ENCODE data around the gene HOXA2.

The HOXA2 gene

DNA sequence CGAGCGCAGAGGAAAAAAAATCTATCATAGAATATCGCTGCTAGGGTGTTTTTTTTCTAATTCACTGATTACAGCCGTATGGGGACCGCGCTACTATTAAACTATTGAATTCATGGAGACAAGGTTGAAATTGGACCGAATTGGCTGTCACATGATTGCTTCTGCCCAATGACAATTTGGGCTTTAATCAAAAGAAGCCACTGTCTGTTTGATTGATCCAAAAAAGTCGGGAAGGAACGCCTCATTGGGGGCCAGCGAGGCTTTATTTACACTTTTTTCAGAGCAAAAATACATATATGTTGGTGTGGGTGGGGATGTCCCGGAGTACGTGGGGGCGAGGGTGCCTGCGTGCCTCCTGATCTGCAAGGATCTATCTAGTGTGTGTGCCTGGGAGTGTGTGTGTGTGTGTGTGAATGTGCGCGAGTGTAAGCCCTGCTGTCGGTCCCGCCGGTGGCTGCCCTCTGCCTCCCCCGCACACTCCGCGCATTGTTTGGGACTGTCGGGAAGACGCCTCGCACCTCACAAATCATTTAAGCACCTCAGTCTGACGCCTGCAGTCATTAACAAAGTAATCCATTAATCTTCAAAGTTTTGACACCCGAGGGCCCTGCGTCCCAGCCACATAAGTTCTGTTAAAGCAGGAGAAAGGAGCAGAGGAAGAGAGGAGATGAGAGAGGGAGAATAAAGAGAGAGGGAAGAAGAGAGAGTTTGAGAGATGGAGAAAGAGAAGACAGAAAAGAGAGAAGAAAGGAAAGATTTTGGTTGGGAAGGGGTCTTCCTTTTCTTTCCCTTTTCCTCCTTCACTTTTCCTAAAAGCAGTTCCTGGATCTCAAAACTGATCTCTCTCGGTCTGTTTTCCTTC lies at the start of gene HOXA2:
HOXA2 (minus strand) TSS at position 103 of the 862 bp plus-strand sequence. CDS start 183 bp downstream, outside the sequence.
- no peak for DNase-seq

GRCh38 chr7:27151341-27151930 lies 49.0 kb upstream of the HOXA2 start:
- no peak for DNase-seq

DNA sequence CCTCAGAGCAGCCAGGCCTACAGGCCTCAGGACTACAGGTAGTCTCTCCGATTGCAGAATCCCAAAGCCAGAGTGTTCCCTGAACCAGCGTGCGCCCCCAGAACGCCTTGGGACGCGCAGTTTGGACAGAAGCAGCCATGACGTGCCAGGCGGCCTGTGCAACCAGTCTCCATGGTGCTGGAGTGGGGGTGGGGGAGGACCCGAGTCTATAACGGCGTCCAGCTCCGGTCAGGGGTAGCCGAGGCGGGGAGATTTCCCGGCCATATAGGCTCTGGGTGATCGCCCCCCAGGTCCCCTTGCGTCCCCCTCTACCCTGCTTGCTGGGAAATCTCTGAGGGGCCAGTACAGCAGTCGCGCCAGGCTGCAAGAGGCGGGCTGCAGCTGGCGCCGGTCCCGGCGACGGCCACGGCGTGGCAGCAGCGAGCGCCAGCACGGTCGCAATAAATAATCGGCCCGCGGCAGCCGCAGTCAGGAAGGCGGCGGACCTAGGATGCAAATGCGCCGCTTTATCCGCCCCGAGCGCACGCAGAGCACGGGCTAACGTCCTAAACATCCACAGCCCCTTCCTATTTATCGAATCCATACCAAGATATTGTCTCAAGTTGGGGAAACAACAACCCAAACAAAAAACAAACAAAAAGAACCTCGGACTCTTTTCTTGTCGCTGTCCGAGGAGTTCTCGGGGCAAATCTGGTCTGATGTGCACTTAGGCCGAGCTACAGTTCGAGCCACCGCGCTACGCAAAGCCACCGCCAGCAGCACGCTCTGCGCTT lies 48.3 kb upstream of the HOXA2 start:
- no peak for DNase-seq

GRCh38 chr7:27149842-27150567 lies 47.5 kb upstream of the HOXA2 start:
- no peak for DNase-seq

GRCh38 chr7:27148756-27149641 lies 46.5 kb upstream of the HOXA2 start:
- no peak for DNase-seq

GRCh38 chr7:27148031-27148755 lies 45.7 kb upstream of the HOXA2 start:
- no peak for DNase-seq

DNA sequence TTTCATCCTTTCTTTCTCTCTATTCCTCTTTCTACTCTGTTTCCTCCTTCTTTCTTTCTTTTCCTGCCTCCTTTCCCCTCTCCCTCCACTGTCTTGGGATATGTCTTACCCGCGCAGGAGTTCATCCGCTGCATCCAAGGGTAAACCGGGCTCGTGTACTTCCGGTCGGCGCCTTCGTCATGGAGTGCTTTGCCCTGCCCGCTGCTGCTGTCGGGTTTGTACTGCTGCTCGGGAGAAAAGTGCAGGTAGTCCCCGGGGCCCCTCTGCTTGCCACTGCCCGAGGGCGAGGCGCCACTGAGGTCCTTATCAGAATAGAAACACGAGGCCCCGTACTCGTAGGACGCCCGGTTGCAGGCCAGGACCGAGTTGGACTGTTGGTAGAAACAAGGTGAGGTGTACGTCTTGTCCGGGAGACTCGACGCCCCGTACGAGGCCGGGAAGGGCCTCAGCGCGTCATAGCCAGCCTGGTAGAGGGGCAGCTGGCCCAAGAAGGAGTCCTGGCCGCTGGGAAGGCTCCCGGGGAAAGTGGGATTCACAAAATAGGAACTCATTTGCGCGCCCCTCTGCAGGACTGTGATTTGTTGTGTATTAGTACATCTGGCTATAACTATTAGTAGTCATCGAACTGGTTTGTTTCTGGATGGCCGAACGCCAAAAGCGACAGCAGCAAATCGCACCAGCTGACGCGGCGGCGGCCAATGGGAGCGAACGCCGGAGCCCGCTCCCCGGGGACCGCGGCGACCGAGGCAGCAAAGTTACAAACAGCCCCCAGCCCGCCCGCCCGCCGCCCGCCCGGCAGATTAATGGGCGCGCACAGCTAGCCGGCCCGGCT lies 44.9 kb upstream of the HOXA2 start, which contains the start of gene HOXA6:
HOXA6 (minus strand) TSS at position 576 of the 832 bp plus-strand sequence; CDS start at position 551, 25 bp downstream.
- DNase-seq: no peak

- DNase-seq: no peak
Observed at GRCh38 chr7:27146491-27147198, 44.2 kb upstream of the HOXA2 start.

DNA sequence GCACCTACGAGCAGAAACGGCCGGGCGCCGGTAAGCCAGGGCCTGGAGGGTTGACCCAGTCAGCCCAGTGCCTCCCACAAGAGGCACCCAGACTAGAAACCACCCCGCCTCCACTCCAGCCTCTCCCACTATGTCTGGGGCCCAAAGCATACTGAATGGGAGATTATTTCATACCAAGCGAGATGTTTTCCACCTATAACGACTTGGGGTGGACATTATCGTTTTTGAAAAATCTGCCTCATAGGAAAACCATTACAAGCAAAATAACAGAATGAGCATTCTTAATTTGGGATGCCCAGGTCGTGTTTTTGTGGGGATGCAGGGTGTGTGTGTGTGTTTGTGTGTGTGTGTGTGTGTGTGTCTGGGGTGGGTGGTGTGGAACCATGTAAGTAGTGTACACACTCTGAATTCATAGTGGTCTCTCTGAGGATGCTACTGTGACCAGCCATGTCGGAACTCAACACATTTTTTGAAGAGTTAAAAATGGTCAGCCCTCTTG lies 43.5 kb upstream of the HOXA2 start:
- no peak for DNase-seq

GRCh38 chr7:27145165-27145913 lies 42.9 kb upstream of the HOXA2 start:
- no peak for DNase-seq

- DNase-seq: no peak
Observed at GRCh38 chr7:27144781-27145164, 42.3 kb upstream of the HOXA2 start.

DNA sequence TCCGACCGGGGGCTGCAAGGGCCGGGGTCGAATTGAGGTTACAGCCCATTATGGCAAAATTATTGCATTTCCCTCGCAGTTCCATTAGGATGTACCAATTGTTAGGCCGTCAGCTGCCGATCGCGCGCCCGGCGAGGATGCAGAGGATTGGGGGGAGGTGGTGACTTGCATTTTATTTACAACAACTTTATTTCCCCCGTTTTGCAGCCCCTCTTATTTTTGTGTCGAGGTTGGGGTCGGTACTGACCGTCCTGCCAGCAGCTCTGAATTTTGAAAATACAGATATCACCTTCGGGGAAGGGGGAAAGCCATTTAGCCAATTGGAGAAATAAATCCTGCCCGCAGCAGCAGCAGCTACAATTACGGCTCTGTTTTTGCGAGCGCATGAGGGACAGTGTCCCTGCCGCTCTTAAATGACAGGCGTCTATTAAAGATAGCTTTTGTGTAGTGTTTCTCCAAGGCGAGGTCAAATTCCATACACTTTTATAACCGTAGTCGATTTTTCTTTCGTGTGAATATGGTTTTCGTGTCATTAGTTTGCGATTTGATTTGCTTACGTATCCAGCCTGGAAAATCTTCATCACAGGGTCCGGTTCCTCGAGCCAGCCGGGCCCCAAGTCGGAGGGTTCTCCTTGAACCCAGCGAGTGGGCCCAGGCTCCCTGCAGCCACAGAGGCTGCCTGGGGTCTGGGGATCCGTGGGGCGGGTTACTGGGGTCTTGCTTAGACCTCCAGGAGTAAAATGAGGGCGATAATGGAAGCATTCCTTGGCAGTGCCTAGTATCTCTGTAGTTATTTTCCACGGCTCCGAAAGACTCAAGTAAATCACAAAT lies 41.7 kb upstream of the HOXA2 start:
- no peak for DNase-seq

GRCh38 chr7:27143023-27143949 lies 40.8 kb upstream of the HOXA2 start, which contains the start of gene HOXA5:
TSS of gene HOXA5 (minus strand) at chr7:27143681. CDS start at chr7:27143607, 74 bp downstream.
- no peak for DNase-seq

DNA sequence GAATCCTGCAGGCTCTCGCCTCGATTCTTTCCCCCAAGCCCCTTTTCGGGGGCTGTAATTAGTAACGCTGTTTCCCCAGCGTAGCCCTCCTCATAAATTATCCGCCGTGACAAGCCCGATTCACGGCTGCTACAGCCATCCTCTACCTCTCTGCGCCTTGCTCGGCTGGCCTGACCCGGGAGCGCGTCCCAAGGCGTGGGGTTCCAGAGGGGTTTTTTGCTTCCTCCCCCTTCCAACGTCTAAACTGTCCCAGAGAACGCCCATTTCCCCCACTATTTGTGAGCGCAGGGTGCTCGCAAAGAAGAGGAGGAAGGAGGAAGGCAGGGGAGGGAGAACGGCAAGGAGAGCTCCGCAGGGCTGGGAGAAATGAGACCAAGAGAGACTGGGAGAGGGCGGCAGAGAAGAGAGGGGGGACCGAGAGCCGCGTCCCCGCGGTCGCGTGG lies 40.1 kb upstream of the HOXA2 start:
- no peak for DNase-seq

DNA sequence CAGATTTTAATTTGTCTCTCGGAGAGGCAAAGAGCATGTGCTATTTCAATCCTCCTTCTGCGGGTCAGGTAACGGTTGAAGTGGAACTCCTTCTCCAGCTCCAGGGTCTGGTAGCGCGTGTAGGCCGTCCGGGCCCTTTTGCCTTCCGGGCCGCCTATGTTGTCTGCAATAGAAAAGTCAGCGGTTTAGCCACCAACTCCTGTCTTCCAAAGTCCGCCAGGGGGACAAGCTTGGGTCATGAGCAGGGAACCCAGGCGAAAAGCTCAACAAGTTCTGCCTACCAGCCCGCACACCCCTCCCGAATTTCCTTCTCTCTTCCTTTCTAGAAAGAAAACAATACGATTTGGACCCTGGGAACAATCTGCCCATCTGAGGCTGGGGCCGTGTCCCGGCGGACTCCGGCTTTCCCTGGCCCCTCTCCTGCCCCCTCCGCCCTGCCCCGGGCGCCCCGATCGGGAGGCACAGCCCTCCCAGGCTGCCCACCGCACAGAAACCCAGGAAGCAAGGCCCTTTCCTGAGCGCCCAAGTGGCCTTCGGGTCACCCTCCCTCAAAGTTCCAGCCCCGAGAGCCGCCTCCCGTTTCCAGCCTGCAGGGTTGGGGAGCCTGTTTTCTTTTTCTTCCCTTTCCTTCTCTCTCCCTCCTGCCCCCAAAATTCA lies 39.6 kb upstream of the HOXA2 start:
- no peak for DNase-seq
